Activated CD4-positive, alpha-beta T cell treated with anti-CD3 and anti-CD28 coated beads, Interleukin-2, amount 50 U/mL, for 48 hours (primary cell): ENCODE results near the gene ZNF521.

Experiments
- DNase-seq, 2 experiments: peaks; one replicate each; pipeline ENCODE4 v3.0.0-alpha.2; 2020

Gene ZNF521

GRCh38 chr18:25222648-25223047, 129.3 kb downstream of the ZNF521 start:
- DNase-seq, result no peak

- DNase-seq, result no peak
Observed at GRCh38 chr18:25210622-25211021, 141.3 kb downstream of the ZNF521 start.

- DNase-seq, result no peak
Observed at GRCh38 chr18:25192065-25192464, 159.9 kb downstream of the ZNF521 start.

- DNase-seq, result no peak
Observed at GRCh38 chr18:25190472-25190871, 161.5 kb downstream of the ZNF521 start.

- DNase-seq, result no peak
Observed at GRCh38 chr18:25189391-25190185, 162.4 kb downstream of the ZNF521 start.

- DNase-seq, result no peak
Observed at GRCh38 chr18:25187521-25188192, 164.3 kb downstream of the ZNF521 start.

- no peak for DNase-seq
Observed at GRCh38 chr18:25186871-25187270, 165.1 kb downstream of the ZNF521 start.

GRCh38 chr18:25181993-25182392, 170.0 kb downstream of the ZNF521 start:
- no peak for DNase-seq

GRCh38 chr18:25181581-25181980, 170.4 kb downstream of the ZNF521 start:
- DNase-seq, result no peak

GRCh38 chr18:25180973-25181548, 170.9 kb downstream of the ZNF521 start:
- no peak for DNase-seq

GRCh38 chr18:25177631-25178030, 174.3 kb downstream of the ZNF521 start:
- DNase-seq, result no peak

- no peak for DNase-seq
Observed at GRCh38 chr18:25176518-25177042, 175.4 kb downstream of the ZNF521 start.

GRCh38 chr18:25175558-25176517, 176.1 kb downstream of the ZNF521 start:
- DNase-seq, result no peak

GRCh38 chr18:25174324-25174723, 177.6 kb downstream of the ZNF521 start:
- no peak for DNase-seq

GRCh38 chr18:25171334-25171733, 180.6 kb downstream of the ZNF521 start:
- DNase-seq, result no peak

GRCh38 chr18:25170402-25170801, 181.6 kb downstream of the ZNF521 start:
- no peak for DNase-seq

GRCh38 chr18:25169701-25170100, 182.3 kb downstream of the ZNF521 start:
- no peak for DNase-seq

- DNase-seq, result no peak
Observed at GRCh38 chr18:25167612-25168410, 184.2 kb downstream of the ZNF521 start.

GRCh38 chr18:25166113-25166512, 185.9 kb downstream of the ZNF521 start:
- no peak for DNase-seq

GRCh38 chr18:25164848-25165811, 186.8 kb downstream of the ZNF521 start:
- no peak for DNase-seq
